HG02571 (cell line): ENCODE measurements around the gene HACD1.

Source experiments
- ATAC-seq: cut with Tn5 transposase; IDR thresholded peaks from one replicate; pipeline ENCODE4 v1.9.1; 2021; ENCODE audit warnings: mild to moderate bottlenecking, moderate library complexity; ENCODE audit not compliant: unreplicated experiment

Gene HACD1

GRCh38 chr10:17617031-17617911 lies at the start of gene HACD1:
HACD1 (minus strand) TSS chr10:17617374; CDS start chr10:17617339, 35 bp downstream.
- ATAC-seq, result peak; percentile 58

- no peak for ATAC-seq
Measured at GRCh38 chr10:17665747-17666146, 48.6 kb upstream of the HACD1 start.

GRCh38 chr10:17663450-17663849 lies 46.3 kb upstream of the HACD1 start:
- ATAC-seq, result no peak

- no peak for ATAC-seq
Measured at GRCh38 chr10:17662193-17663138, 45.3 kb upstream of the HACD1 start.

GRCh38 chr10:17661510-17661909 lies 44.3 kb upstream of the HACD1 start:
- no peak for ATAC-seq

- no peak for ATAC-seq
Measured at GRCh38 chr10:17660921-17661320, 43.7 kb upstream of the HACD1 start.

- ATAC-seq, result no peak
Measured at GRCh38 chr10:17659365-17659764, 42.2 kb upstream of the HACD1 start.

- no peak for ATAC-seq
Measured at GRCh38 chr10:17657103-17657500, 39.9 kb upstream of the HACD1 start.

- peak; percentile 87 for ATAC-seq
Measured at GRCh38 chr10:17655567-17656146, 38.5 kb upstream of the HACD1 start.

GRCh38 chr10:17655009-17655408 lies 37.8 kb upstream of the HACD1 start:
- no peak for ATAC-seq

GRCh38 chr10:17652585-17652984 lies 35.4 kb upstream of the HACD1 start:
- ATAC-seq, result no peak

GRCh38 chr10:17651896-17652295 lies 34.7 kb upstream of the HACD1 start:
- no peak for ATAC-seq

- ATAC-seq, result no peak
Measured at GRCh38 chr10:17650416-17650815, 33.2 kb upstream of the HACD1 start.

- no peak for ATAC-seq
Measured at GRCh38 chr10:17649836-17650235, 32.7 kb upstream of the HACD1 start.

GRCh38 chr10:17649052-17649451 lies 31.9 kb upstream of the HACD1 start:
- ATAC-seq, result no peak

- ATAC-seq, result no peak
Measured at GRCh38 chr10:17648243-17649035, 31.3 kb upstream of the HACD1 start.

- ATAC-seq, result no peak
Measured at GRCh38 chr10:17647326-17647725, 30.2 kb upstream of the HACD1 start.

GRCh38 chr10:17645621-17646345 lies 28.6 kb upstream of the HACD1 start:
- ATAC-seq, result no peak

GRCh38 chr10:17644485-17644943 lies 27.3 kb upstream of the HACD1 start:
- peak; percentile 43 for ATAC-seq
